ENCODE results near the gene TAP1.
A peak's percentile ranks its signal among the peaks of the same experiment; 100 is the strongest.

Gene TAP1

DNA sequence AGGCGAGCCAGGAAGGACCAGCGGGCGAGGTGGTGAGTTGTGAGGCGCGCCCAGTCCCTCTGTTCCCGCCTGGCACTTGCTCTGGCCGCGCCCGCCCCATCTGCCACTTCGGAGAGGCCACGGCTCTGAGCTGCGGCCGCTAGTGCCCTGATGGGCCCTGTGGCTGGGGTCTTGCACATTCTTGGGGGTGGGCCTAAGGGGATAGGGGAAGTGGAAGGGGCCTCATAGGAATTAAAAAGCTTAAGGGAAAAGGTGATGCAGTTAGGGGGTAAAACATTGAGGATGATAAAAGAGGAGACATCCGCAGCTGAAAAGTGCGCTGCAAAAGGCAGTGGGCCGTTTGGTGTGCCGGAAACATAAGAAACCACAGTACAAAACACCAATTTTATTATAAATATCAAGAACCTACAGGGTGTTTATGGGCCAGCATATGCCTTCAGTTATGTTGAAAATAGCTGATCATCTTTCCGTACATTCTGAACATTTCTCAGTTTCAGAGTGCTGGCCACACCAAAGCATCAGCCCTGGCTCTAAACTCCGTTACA, 8.6 kb downstream of the TAP1 start:
- no peak for TF ChIP-seq EZH2phosphoT487 (conservative IDR thresholded peaks at IDR 0.05; ENCODE audit: low read length)
- TF ChIP-seq, protein P1, sequence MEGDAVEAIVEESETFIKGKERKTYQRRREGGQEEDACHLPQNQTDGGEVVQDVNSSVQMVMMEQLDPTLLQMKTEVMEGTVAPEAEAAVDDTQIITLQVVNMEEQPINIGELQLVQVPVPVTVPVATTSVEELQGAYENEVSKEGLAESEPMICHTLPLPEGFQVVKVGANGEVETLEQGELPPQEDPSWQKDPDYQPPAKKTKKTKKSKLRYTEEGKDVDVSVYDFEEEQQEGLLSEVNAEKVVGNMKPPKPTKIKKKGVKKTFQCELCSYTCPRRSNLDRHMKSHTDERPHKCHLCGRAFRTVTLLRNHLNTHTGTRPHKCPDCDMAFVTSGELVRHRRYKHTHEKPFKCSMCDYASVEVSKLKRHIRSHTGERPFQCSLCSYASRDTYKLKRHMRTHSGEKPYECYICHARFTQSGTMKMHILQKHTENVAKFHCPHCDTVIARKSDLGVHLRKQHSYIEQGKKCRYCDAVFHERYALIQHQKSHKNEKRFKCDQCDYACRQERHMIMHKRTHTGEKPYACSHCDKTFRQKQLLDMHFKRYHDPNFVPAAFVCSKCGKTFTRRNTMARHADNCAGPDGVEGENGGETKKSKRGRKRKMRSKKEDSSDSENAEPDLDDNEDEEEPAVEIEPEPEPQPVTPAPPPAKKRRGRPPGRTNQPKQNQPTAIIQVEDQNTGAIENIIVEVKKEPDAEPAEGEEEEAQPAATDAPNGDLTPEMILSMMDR (IDR thresholded peaks at IDR 0.05; ENCODE audit: insufficient read depth, low read length, poor library complexity, severe bottlenecking), result no peak
- H3K36me3 ChIP-seq (ENCODE audit: low read length), result no peaks in the 10 kb centered on the region
- peaks cover 18% of the 10 kb centered on the region for H3F3A ChIP-seq (ENCODE audit: insufficient read depth)
- H3K27me3 ChIP-seq (ENCODE audit: low read length), result no peaks in the 10 kb centered on the region
- no peaks in the 10 kb centered on the region for H3K79me2 ChIP-seq (ENCODE audit: insufficient read depth, low read length)
- H4K20me1 ChIP-seq (ENCODE audit: low read depth, low read length), result no peaks in the 10 kb centered on the region
- H3K9me3 ChIP-seq (ENCODE audit: insufficient read depth, low read length), result no peaks in the 10 kb centered on the region
- peak overlapping the region; percentile 78 for H3K27ac ChIP-seq (ENCODE audit: low read depth, low read length)
- H2AFZ ChIP-seq (ENCODE audit: low read depth, low read length, severe bottlenecking), result peak overlapping the region; percentile 29
- peak overlapping the region; percentile 86 for H3K4me2 ChIP-seq (ENCODE audit: low read depth, low read length, poor library complexity, severe bottlenecking)
- H3K9ac ChIP-seq (ENCODE audit: low read length), result peak overlapping the region; percentile 72
- peak overlapping the region; percentile 64 for H3K4me3 ChIP-seq (ENCODE audit: insufficient read depth, low read length, poor library complexity, severe bottlenecking)
- no peaks in the 10 kb centered on the region for H3K9me2 ChIP-seq (replicated peaks; ENCODE audit: insufficient read depth, low read length)

GRCh38 chr6:32843979-32844838, 9.3 kb downstream of the TAP1 start, which contains the start of gene PSMB8:
Gene PSMB8, minus strand, starts transcription at chr6:32844047. Its CDS starts 51 bp downstream, at chr6:32843996.
- peaks cover 18% of the 10 kb centered on the region for H3F3A ChIP-seq (ENCODE audit: insufficient read depth)
- TF ChIP-seq, protein P1 (IDR thresholded peaks at IDR 0.05; ENCODE audit: insufficient read depth, low read length, poor library complexity, severe bottlenecking), result no peak
- no peak for TF ChIP-seq EZH2phosphoT487 (conservative IDR thresholded peaks at IDR 0.05; ENCODE audit: low read length)
- H3K79me2 ChIP-seq (ENCODE audit: insufficient read depth, low read length), result no peaks in the 10 kb centered on the region
- no peaks in the 10 kb centered on the region for H4K20me1 ChIP-seq (ENCODE audit: low read depth, low read length)
- H3K27ac ChIP-seq (ENCODE audit: low read depth, low read length), result peak within 1 kb of the TSS; percentile 78
- peak within 1 kb of the TSS; percentile 72 for H3K9ac ChIP-seq (ENCODE audit: low read length)
- peak within 1 kb of the TSS; percentile 66 for H2AFZ ChIP-seq (ENCODE audit: low read depth, low read length, severe bottlenecking)
- no peaks in the 10 kb centered on the region for H3K9me3 ChIP-seq (ENCODE audit: insufficient read depth, low read length)
- H3K9me2 ChIP-seq (replicated peaks; ENCODE audit: insufficient read depth, low read length), result no peaks in the 10 kb centered on the region
- H3K27me3 ChIP-seq (ENCODE audit: low read length), result no peaks in the 10 kb centered on the region
- peak within 1 kb of the TSS; percentile 64 for H3K4me3 ChIP-seq (ENCODE audit: insufficient read depth, low read length, poor library complexity, severe bottlenecking)
- H3K4me2 ChIP-seq (ENCODE audit: low read depth, low read length, poor library complexity, severe bottlenecking), result peak within 1 kb of the TSS; percentile 86
- no peaks in the 10 kb centered on the region for H3K36me3 ChIP-seq (ENCODE audit: low read length)

DNA sequence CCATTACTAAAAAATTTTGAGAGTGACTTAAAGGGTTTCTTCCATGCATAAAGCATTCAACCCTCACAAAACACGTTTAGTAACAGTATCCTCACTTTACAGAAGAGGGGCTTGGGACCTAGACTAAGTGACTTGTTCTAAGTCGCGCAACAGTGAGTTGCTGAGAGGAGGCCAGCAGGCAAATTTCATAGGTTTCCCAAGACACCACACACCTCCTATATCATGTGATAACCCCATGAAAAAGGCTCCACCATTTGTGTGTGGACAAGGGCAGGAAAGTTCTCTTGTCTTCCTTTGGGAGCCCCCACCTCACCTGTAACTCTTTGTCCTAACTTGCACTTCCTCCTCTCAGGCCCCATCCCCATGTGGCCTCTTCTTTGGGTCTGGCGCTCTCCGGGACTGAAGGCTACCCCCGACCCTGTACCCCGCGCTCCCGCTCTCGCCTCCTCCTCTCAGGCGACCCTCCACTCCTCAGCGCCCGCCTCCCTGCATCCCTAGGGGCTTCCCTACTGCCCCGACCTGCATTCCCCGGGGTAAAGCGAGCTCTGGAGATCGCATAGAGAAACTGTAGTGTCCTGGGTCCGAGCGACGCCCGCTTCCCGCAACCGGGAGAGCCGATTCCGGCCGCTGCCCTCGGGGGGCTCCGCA, 10.0 kb downstream of the TAP1 start:
- Histone ChIP-seq H4K20me1 (ENCODE audit: low read depth, low read length) (no peaks in the 10 kb centered on the region), H3K4me2 (ENCODE audit: low read depth, low read length, poor library complexity, severe bottlenecking) (peak overlapping the region; percentile 86), H3K4me3 (ENCODE audit: insufficient read depth, low read length, poor library complexity, severe bottlenecking) (peak overlapping the region; percentile 64), H3K9ac (ENCODE audit: low read length) (peak overlapping the region; percentile 72), H3K27ac (ENCODE audit: low read depth, low read length) (peak overlapping the region; percentile 78), H3K9me2 (replicated peaks; ENCODE audit: insufficient read depth, low read length) (no peaks in the 10 kb centered on the region), H2AFZ (ENCODE audit: low read depth, low read length, severe bottlenecking) (peak overlapping the region; percentile 66), H3K79me2 (ENCODE audit: insufficient read depth, low read length) (no peaks in the 10 kb centered on the region), H3F3A (ENCODE audit: insufficient read depth) (peaks cover 18% of the 10 kb centered on the region), H3K27me3 (ENCODE audit: low read length) (no peaks in the 10 kb centered on the region), H3K36me3 (ENCODE audit: low read length) (no peaks in the 10 kb centered on the region), H3K9me3 (ENCODE audit: insufficient read depth, low read length) (no peaks in the 10 kb centered on the region)
- TF ChIP-seq EZH2phosphoT487 (conservative IDR thresholded peaks at IDR 0.05; ENCODE audit: low read length), result no peak
- TF ChIP-seq, protein P1 (IDR thresholded peaks at IDR 0.05; ENCODE audit: insufficient read depth, low read length, poor library complexity, severe bottlenecking), result no peak

Data from SU-DHL-6 (cell line).